Erythroblast (primary cell): ENCODE data around the gene HOXA4.

Experiments
- GATA1 ChIP-seq: IDR thresholded peaks from 2 replicates; pipeline ENCODE4 v1.6.1; 2011; ENCODE audit warnings: low read depth, mild to moderate bottlenecking, control low read depth, low read length, moderate library complexity
- POLR2A ChIP-seq: IDR thresholded peaks from 2 replicates; pipeline ENCODE4 v1.6.1; 2011; ENCODE audit warnings: mild to moderate bottlenecking, low read length

- no peak for TF ChIP-seq POLR2A
- TF ChIP-seq GATA1: no peak
Observed at GRCh38 chr7:27106181-27106900, 24.2 kb downstream of the HOXA4 start.
